HG03460 (cell line): ENCODE data around the gene CSF2.
"Not testable (repeated sequence)": the region's sequence is repeated elsewhere in the genome, so short reads cannot be mapped to it uniquely, and the experiment has no call there.

Experiments
- ATAC-seq: cut with Tn5 transposase; IDR thresholded peaks from one replicate; pipeline ENCODE4 v1.9.1; 2021; ENCODE audit not compliant: unreplicated experiment

Gene CSF2

DNA sequence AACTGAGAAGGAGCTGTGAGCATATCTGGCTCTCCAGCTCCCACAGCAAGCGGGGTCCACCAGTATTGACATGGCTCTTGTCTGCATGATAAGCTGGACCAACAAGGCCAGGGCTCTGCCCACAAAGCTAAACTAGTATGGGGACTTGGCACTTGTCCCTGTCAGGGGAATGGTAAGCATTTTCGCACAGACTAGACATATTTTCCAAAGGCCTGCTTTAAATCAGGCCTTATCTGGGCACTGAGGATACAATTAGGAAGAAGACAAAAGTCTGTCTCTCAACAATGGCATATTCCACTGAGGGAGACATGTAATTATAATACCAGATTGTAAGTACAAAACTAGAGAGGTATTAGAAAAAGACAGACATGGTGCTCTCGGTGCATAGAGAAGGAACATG is 32.1 kb downstream of the CSF2 start:
- ATAC-seq = no peak

DNA sequence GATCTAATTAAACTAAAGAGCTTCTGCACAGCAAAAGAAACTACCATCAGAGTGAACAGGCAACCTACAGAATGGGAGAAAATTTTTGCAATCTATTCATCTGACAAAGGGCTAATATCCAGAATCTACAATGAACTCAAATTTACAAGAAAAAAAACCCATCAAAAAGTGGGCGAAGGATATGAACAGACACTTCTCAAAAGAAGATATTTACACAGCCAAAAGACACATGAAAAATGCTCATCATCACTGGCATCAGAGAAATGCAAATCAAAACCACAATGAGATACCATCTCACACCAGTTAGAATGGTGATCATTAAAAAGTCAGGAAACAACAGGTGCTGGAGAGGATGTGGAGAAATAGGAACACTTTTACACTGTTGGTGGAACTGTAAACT is 34.9 kb downstream of the CSF2 start:
- ATAC-seq = not testable (repeated sequence)

DNA sequence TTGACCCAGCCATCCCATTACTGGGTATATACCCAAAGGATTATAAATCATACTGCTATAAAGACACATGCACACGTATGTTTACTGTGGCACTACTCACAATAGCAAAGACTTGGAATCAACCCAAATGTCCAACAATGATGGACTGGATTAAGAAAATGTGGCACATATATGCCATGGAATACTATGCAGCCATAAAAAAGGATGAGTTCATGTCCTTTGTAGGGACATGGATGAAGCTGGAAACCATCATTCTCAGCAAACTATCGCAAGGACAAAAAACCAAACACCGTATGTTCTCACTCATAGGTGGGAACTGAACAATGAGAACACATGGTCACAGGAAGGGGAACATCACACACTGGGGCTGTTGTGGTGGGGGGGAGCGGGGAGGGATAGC is 35.4 kb downstream of the CSF2 start:
- ATAC-seq = not testable (repeated sequence)

DNA sequence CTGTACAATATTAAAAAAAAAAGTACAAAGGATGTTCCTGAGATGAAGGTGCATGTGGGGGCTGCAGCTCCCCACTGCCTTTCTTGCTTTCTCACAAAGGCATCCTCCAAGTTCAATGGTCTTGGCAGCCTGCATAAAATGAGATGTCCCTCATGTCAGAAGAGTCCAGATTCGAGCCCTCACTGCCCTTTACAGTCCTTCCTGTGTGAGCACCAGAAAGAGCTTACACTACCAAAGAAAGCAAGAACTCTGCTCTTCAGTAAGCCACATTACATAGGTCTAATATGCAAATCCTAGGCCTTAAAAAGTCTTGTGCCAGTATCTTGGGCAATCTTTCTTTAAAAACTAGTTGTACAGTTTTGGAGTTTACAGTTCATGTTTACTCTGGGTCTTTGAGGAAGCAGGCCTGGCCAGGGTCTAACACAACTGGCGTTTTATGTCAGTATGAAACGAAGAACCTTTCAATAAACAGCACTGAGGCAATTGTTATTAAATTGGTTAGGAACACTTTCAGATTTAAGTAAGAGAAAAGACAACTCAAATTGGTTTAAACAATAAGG is 36.0 kb downstream of the CSF2 start:
- ATAC-seq = no peak

DNA sequence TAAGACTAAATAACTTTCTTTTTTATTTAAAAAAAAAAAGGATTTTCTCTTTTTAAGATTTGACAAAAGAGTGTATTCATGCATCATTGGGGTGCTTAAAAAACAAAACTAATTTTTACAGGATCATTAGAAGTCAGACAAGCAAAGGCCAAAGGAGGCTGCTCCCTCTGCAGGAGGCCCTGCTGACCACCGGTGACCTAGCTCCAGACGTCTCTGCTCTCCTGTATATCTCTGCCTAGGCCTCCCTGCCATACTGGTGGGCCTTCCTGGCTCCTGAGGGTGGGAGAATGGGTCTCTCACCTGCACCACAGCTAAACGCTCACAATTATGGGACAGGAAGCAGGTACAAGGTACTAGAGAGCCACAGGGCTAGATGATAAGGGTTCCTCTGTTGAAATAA is 36.6 kb downstream of the CSF2 start:
- no peak for ATAC-seq

DNA sequence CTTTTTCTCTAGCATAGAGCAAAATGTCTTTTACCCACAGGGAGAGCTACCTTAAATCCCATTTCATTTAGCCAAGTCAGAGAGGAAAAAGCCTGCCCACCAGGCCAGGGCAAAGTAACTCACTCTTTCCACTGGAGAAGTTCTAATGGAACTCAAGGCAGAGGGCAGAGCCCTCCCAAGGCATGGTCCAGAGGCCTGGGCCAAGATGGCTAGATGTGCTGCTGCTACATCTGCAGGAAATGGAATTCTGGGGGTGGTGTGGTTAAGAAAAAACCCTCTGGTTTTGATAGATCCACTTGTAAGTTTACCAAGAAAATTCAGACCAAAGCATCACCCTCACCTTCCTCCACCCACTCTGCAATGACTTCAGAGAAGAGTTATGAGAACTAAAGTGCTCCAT is 37.3 kb downstream of the CSF2 start:
- no peak for ATAC-seq

DNA sequence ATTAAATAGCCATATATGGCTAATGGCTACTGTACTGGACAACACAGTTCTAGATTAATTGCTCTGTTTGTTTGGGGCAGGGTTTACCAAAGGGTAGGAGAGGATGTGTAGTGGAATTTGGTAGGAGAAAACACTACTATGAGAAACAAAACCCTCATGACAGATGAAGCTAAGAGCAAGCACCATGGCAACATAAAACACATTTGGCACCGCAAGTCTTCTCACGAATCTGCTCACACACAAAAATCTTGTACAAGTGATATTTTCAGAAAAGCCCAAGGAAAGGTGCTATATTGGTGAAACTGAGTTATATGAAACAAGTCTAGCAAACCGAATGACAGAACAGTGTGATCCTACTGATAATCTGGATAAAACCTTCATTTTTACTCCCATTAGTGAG is 38.5 kb downstream of the CSF2 start:
- no peak for ATAC-seq

DNA sequence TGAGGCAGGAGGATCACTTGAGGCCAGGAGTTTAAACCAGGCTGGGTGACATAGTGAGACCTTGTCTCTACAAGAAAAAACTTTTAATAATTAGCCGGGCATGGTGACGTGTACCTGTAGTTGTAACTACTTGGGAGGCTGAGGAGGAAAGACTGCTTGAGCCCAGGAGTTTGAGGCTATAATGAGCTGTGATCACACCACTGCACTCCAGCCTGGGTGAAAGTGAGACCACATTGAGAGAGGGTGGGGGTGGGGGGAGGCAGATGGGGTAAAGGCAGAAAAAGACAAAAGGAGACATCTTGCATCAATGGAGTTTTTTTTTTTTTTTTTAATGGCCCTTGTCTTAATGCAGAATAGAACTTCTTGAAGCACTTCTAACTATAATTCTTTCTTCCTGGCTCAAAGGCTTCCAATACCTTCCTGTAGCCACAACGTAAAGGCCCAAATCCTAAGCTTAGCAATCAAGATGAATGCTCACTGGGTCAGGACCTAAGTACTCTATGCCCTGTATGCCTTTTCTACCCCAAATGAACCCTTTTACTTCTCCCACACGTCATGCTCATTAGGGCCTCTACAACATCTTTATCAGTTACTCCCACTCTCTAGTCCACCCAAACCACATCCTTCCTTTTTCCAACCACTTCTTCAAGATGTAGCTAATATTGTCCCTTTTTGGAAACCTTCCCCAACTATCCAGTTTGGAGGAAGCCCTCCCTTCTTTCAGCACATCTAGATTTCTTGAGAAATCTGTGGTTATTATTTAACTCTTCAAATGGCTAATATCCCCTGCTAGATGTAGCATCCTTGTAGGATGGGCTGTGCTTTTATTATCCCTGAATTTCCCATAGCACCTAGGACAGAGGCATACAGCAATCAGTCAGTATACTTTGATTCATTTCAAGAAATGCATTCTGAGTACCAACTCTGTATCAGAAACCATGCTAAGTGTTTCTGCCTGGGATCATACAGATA is 40.8 kb downstream of the CSF2 start:
- ATAC-seq = no peak

DNA sequence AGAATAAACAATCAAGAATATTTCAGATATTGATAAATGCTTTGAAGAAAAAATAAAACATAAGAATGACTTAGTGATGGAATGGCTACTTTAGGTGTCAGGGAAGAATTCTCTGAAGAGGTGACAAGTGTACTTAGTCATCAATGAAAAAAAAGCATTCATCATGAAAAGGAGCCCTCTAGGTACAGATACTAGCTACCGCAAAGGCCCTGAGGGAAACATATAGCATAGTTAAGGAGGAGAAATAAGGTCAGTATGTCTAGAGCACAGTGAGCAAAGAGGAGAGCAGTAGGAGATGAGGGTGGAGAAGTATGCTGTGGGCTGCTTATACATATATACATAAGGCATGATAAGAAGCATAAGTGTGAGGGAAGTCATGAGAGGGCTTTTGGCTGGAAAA is 41.8 kb downstream of the CSF2 start:
- ATAC-seq = no peak

DNA sequence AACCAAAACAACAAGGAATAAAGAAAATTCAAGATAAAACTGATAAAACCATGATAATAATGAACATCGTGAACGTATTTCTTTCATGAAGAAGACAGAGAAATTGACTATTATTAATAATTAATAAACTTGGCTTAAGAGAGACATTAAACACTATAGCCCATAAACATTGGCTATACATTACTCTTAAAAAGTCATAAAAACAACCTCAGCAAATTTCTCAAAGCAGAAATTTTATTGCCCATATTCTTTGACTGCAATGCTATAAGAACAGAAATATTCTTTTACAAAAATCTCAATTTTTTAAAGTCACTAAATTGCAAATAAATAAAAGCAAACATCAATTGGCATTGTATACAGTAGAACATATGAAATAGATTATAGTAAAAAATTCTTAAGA is 42.5 kb downstream of the CSF2 start:
- ATAC-seq = no peak

DNA sequence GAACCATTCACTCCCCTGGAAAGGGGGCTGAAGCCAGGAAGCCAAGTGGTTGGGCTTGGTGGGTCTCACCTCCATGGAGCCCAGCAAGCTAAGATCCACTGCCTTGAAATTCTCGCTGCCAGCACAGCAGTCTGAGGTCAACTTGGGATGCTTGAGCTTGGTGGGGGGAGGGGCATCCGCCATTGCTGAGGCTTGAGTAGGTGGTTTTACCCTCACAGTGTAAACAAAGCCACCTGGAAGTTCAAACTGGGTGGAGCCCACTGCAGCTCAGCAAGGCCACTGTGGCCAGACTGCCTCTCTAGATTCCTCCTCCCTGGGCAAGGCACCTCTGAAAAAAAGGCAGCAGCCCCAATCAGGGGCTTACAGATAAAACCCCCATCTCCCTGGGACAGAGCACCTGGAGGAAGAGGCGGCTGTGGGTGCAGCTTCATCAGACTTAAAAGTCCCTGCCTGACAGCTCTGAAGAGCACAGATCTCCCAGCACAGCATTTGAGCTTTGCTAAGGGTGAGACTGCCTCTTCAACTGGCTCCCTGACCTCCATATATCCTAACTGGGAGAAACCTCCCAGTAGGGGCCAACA is 43.4 kb downstream of the CSF2 start:
- not testable (repeated sequence) for ATAC-seq

DNA sequence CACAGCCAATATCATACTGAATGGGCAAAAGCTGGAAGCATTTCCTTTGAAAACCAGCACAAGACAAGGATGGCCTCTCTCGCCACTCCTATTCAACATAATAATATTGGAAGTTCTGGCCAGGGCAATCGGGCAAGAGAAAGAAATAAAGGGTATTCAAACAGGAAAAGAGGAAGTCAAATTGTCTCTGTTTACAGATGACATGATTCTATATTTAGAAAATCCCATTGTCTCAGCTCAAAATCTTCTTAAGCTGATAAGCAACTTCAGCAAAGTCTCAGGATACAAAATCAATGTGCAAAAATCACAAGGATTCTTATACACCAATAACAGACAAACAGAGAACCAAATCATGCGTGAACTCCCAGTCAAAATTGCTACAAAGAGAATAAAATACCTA is 47.1 kb downstream of the CSF2 start:
- ATAC-seq = not testable (repeated sequence)

DNA sequence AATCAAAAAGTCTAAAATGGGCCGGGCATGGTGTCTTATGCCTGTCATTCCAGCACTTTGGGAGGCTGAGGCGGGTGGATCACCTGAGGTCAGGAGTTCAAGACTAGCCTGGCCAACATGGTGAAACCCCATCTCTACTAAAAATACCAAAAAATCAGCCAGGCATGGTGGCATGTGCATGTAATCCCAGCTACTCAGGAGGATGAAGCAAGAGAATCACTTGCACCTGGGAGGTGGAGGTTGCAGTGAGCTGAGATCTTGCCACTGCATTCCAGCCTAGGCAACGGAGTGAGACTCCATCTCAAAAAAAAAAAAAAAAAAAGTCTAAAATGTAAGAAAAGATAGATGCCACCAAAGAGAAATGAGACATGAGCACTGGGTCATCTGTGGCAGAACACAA is 49.4 kb downstream of the CSF2 start:
- not testable (repeated sequence) for ATAC-seq

DNA sequence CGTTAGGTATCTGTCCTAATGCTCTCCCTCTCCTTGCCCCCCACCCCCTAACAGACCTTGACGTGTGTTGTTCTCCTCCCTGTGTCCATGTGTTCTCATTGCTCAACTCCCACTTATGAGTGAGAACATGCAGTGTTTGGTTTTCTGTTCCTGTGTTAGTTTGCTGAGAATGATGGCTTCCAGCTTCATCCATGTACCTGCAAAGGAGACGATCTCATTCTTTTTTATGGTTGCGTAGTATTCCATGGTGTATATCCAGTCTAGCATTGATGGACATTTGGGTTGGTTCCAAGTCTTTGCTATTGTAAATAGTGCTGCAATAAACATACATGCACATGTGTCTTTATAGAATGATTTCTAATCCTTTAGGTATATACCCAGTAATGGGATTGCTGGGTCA is 50.0 kb downstream of the CSF2 start:
- not testable (repeated sequence) for ATAC-seq
